GM11168 (cell line): ENCODE results near the gene SIGLEC15.

Experiments
- in situ Hi-C: fragments of 300-500 bp; cut with MboI; formaldehyde crosslinking; loops from one replicate; pipeline ENCODE4 v1.12.0; 2022; ENCODE audit warnings: low sequenced_read_pairs; ENCODE audit not compliant: unreplicated experiment

The SIGLEC15 gene

DNA sequence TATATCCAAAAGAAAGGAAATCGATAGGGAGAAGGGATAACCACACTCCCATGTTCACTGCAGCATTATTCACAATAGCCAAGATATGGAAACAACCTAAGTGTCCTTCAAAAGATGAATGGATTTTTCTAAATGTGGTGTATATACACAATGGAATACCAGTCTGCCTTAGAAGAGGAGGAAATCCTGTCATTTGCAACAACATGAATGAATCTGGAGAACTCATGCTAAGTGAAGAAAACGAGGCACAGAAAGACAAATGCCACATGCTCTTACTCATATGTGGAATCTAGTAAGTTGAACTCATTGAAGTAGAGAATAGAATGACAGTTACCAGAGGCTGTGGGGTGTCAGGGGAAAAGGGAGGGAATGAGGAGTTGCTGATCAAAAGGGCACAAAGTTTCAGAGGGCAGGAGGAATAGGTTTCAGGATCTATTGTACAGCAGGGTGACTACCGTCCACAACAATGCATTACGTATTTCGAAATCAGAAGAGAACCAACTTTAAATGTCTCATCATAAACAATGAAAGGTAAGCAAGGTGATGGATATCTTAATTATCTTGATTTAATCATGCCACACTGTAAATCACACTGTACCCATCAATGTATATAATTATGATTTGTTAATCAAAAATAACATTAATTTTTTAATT is 46.1 kb downstream of the SIGLEC15 start:
- in situ Hi-C loops: loop anchor here (10.0 kb wide), 1 partner anchor 197 kb away; no protein-coding TSS in a partner anchor

DNA sequence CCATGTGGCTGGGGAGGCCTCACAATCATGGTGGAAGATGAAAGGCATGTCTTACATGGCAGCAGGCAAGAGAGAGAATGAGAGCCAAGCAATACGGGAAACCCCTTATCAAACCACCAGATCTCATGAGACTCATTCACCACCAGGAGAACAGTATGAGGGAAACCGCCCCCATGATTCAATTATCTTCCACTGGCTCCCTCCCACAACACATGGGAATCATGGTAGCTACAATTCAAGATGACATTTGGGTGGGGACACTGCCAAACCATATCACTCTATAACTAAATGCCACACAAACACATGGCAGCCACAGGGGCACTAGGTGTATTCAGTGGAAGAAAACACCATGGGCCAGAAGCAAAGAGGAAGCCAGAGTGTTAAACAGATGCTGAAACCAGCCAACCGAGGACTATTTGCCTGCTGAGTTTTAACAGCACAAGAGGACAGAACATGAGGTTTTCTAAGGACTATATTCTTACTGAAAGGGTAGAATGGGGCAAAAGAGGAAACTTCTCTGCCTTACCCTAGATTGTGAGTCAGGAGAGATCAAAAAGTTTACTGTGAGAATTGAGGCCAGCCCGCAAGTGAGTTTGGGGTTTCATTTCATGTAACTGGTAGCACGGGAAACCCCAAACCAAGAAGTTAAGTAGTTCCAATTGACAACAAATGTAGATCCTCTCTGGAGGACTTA is 49.2 kb downstream of the SIGLEC15 start:
- in situ Hi-C loops: loop anchor here (10.0 kb wide), 1 partner anchor 200 kb away; no protein-coding TSS in a partner anchor

DNA sequence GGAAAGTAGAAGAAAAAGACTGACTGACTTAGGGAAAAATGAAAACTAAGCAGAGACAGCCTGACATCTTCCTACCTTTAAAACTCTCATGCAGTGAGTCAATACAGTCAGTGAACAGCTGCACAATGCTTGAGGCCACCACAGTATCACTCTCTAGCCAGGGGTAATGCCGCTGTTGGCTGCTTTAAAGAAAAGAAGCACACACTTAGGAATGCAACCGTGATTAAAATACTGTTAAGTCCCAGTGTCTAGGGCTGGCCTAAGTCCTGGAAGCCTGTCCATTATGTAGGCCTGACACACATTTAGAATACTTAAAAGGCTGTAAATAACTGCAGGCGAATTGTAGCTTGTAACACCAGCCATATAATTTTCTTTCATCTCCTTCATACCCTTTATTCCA is 50.7 kb downstream of the SIGLEC15 start:
- in situ Hi-C loops: loop anchor here (10.0 kb wide), 1 partner anchor 201 kb away; no protein-coding TSS in a partner anchor

DNA sequence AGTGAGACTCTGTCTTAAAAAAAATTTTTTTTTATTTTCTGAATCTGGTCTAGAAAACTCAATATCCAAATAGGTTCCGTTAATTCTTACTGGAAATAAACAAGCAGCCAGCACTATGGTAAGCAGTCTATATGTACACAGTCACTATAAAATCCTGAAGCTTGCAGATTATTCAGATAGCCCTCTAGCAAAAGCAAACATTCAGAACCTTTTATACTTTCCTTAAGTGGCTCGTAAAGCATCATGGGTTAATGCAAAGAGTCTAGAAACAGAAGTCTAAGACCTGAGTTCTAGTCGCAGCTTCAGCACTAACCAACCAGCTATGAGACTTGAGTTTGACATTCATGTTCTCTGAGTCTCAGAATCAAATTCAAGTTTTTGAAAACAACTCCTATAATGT is 51.9 kb downstream of the SIGLEC15 start:
- in situ Hi-C loops: loop anchor here (10.0 kb wide), 1 partner anchor 203 kb away; no protein-coding TSS in a partner anchor

DNA sequence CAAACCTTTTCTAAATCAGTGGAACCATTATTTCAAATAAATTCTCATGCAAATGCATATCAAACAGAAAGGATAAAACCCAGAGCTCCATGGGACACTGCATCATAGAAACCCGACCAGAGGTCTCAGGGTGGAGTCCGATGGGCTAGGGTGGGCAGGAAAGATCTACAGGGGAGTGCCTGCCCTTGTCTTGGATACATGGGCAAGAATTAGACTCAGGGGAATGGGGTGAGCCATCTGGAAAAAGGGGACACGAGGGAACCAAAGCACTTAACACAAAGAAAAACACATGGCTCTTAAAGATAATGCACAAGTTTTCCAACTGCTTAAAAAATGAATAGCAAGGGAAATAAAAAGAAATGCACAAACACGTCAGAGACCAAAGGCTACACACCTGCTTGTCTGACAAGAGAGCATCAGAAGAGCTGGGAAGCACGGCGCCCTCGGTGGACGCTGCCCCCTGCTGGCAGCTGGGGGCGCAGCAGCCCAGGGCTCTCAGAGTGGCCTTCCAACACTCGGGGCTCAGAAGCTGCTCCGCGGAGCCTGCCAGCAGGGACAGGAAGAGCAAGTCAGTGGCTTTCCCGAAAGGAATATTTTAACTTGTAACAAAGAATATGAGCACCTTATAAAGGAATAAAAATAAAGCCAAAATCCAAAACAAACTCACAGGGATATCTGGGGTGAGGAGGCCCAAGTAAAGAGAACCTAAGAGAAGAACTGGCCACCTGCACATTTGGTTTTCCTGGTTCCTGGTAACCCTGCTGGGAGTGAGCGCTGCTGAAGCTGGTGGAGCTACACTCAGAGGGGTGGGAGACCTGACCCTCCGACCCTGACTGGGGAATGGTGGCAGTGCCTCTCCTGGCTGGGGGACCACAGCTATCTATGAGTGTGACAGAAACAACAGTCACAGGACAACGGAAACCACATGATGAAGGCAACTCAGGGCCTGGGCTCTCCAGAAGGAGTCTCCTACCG is 54.5 kb downstream of the SIGLEC15 start:
- in situ Hi-C loops: loop anchor here (10.0 kb wide), 1 partner anchor 205 kb away; no protein-coding TSS in a partner anchor

DNA sequence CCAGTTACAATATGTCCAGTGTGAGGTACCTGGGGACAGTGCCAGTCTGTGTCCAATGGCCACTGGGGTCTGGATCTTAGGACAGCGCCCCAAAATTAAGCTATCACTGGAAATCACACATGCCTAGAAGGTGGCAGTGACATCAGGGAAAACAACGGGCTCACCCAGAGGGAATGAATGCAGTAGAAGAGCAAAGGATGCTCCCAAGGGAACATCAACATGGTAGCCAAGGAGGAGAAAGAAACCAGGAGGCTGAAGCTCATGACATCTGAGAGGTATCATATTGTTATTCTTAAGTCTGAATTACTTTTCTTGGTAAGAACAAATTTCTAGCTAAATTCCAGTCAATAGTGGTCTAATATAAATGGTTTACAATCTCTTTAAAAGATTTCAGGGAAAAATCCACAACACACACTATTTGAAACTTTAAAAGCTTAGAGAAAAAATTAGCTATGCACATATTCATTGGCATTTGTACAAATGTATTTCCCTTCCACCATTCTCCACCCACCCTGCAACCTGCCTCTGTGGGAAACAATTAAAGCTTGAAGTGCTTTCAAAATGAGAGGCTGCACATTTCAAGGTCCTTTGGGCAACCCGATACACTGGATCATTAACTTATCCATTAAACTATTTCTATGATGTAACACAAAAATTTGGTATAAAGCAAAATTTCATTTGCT is 55.5 kb downstream of the SIGLEC15 start:
- in situ Hi-C loops: no loop called here

DNA sequence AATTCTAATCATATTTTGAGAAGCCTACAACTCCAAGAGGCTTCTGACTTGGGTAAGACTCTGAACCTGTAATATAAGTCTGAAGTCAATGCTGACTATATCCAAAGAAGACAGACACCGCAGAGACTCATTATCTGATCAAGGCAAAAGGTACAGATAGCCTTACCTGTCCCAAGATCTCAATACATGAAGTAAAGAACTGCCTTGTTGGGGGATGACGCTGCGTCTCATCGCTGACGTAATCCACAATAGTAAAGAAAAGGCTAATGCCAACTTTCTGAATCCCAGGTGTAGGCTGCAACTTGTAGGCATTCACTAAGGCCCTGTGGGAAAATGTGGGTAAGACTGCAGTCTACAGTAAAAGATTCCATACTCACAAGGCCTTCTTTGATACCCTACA is 62.1 kb downstream of the SIGLEC15 start:
- in situ Hi-C loops: no loop called here

DNA sequence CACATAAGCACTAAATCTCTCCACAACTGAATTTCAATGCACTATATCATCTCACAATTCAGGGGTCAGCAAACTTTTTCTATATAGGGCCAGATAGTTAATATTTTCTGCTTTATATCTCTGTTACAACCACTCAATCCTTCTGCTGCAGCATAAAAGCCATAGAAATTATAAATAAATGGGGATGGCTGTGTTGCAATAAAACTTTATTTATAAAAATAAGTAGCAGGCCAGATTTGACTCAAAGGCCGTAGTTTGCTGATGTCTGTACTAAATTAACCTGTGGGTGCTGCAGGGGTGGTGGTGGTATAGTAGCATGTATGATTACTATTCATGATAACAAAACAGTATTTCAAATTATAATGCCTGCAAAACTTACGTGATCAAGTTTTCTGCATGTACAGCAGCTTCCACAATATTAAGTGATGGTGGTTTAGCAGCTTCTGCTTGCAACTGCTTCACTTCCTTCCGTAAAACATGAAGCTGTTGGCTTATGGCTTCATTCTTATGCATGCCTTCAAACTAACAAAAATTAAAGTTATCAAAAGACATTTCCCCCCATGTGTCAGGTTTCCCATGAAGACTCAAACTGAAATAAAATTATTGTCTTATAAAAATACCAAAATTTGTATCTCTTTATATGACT is 64.1 kb downstream of the SIGLEC15 start:
- in situ Hi-C loops: no loop called here

DNA sequence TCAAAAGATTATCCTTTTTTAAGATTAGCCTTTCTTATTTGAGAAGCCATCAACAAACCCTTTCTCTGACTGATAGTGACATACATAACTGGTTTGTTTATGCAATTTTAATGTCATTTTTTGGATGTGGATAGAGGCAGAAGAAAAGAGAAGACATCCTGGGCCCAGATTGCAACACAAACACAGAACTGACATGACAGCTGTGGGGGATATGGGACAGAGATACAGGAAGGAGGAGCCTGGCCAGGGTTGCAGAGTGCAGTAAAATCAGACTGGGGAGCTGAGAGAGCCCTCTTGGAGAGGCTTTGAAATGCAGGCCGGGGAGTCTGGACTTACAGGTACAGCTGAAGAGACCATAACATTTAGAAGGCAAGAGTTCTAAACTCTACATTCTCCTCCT is 65.1 kb downstream of the SIGLEC15 start:
- in situ Hi-C loops: no loop called here

DNA sequence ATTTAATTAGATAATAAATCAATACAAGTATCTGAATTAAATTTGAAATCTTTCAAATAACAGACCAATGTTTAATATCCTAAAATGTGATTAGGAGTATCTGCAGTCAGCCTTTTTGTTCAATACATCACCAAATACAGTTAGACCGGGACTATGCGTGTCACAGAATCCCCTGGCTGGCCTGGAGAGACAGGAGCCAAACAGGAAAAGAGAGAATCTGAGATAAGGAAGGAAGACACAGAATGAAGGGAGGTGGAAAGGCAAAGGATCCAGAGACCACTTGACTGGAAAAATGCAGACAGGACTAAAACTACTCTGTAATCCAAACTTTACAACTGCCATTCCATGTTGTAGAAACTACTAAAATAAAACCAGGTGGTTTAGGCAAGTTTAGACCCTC is 66.3 kb downstream of the SIGLEC15 start:
- in situ Hi-C loops: no loop called here
